DND-41 (cell line): ENCODE data around the gene EPB41L4A.

Source experiments
- ATAC-seq: fragments of 200-7000 bp; cut with Tn5 transposase; 3 replicates; pipeline ENCODE4 v1.9.1; 2021; ENCODE audit warnings: low read depth; ENCODE audit not compliant: insufficient read depth
- DNase-seq: peaks from one replicate; pipeline ENCODE4 v3.0.0-alpha.2; 2020
- H2AFZ ChIP-seq: 2 replicates; pipeline ENCODE4 v1.6.0; 2012; ENCODE audit warnings: low read depth, low read length
- H3K27ac ChIP-seq: 2 replicates; pipeline ENCODE4 v1.5.1; 2012; ENCODE audit warnings: low read length, inconsistent platforms
- H3K27me3 ChIP-seq: fragments of 200-600 bp; sonication (generic); 2 replicates; pipeline ENCODE4 v1.6.0; 2012; ENCODE audit warnings: low read length, mild to moderate bottlenecking, inconsistent platforms; ENCODE audit not compliant: insufficient read depth, poor library complexity
- H3K36me3 ChIP-seq: 2 replicates; pipeline ENCODE4 v1.5.1; 2012; ENCODE audit warnings: low read length, inconsistent platforms; ENCODE audit not compliant: insufficient read depth
- H3K4me1 ChIP-seq: 2 replicates; pipeline ENCODE4 v1.5.1; 2012; ENCODE audit warnings: mild to moderate bottlenecking, low read length; ENCODE audit not compliant: insufficient read depth
- H3K4me2 ChIP-seq: 2 replicates; pipeline ENCODE4 v1.6.0; 2012; ENCODE audit warnings: mild to moderate bottlenecking, moderate library complexity, low read length, inconsistent platforms; ENCODE audit not compliant: insufficient read depth
- H3K4me3 ChIP-seq, 2 experiments: fragments of 200-600 bp in 1 of 2; shearing (Covaris generic) in 1 of 2; 2 replicates each; pipeline ENCODE4 v1.5.1; 2012 to 2016; ENCODE audit warnings: inconsistent platforms in 2 of 2, low read length in 2 of 2, mild to moderate bottlenecking in 2 of 2, low read depth in 1 of 2, moderate library complexity in 1 of 2
- H3K79me2 ChIP-seq: 2 replicates; pipeline ENCODE4 v1.6.0; 2012; ENCODE audit warnings: low read length, inconsistent platforms; ENCODE audit not compliant: insufficient read depth
- H3K9ac ChIP-seq: 2 replicates; pipeline ENCODE4 v1.6.0; 2012; ENCODE audit warnings: low read depth, mild to moderate bottlenecking, inconsistent platforms, low read length, moderate library complexity
- H3K9me3 ChIP-seq: 2 replicates; pipeline ENCODE4 v1.5.1; 2012; ENCODE audit warnings: low read length, moderate library complexity, mild to moderate bottlenecking, inconsistent platforms; ENCODE audit not compliant: insufficient read depth, severe bottlenecking
- H4K20me1 ChIP-seq: 2 replicates; pipeline ENCODE4 v1.6.0; 2012; ENCODE audit warnings: low read length; ENCODE audit not compliant: insufficient read depth
- EZH2 ChIP-seq: IDR thresholded peaks from 3 replicates; pipeline ENCODE4 v1.6.1; 2012; ENCODE audit warnings: borderline replicate concordance, low read depth, mild to moderate bottlenecking, moderate library complexity, low read length, inconsistent platforms; ENCODE audit not compliant: severe bottlenecking
- TF ChIP-seq, protein P1 (sequence below): IDR thresholded peaks from 2 replicates; pipeline ENCODE4 v1.5.1; 2012; ENCODE audit warnings: borderline replicate concordance, low read length, moderate library complexity, mild to moderate bottlenecking; ENCODE audit not compliant: poor library complexity, severe bottlenecking; ENCODE audit errors: extremely low read depth

Gene EPB41L4A

DNA sequence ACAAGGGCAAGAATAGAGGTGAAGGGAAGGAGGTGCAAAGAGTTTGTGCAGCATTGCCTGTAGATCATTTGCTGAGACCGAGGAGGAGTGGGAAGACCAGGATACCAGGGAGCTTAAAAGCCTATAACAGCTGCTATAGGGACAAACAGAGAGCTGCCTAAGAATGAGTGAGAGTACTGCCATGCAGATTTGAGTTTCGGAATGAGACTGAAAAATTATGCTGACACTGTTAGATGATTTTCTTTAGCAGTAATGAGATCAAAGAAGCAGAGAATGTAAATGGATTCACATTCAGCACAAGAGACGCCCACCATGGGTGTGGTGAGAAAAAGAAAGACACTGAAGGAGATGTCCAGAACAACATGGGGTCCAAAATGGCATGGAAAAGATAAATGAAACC lies 69.7 kb downstream of the EPB41L4A start:
- ATAC-seq = no peak
- TF ChIP-seq EZH2 = no peak
- TF ChIP-seq, protein P1, sequence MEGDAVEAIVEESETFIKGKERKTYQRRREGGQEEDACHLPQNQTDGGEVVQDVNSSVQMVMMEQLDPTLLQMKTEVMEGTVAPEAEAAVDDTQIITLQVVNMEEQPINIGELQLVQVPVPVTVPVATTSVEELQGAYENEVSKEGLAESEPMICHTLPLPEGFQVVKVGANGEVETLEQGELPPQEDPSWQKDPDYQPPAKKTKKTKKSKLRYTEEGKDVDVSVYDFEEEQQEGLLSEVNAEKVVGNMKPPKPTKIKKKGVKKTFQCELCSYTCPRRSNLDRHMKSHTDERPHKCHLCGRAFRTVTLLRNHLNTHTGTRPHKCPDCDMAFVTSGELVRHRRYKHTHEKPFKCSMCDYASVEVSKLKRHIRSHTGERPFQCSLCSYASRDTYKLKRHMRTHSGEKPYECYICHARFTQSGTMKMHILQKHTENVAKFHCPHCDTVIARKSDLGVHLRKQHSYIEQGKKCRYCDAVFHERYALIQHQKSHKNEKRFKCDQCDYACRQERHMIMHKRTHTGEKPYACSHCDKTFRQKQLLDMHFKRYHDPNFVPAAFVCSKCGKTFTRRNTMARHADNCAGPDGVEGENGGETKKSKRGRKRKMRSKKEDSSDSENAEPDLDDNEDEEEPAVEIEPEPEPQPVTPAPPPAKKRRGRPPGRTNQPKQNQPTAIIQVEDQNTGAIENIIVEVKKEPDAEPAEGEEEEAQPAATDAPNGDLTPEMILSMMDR = no peak

DNA sequence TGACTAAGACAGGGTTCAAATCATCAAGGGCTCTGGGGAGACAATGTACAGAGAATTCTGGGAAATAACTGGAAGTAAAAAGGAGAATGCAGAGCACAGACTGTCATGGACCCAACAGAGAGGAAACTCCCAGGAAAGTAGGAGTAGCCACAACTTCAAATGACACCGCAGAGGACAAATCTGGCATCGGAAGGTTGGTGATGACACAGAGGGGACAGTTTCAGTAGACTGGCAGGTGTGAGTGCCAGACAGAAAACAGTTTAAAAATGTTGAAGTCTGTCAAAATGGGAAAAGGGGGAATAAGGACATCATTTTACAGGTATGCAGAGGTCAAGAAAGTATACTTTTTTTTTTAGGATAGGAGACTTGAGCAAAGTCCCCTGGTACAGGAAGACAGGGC lies 70.2 kb downstream of the EPB41L4A start:
- Histone ChIP-seq H3K4me1 (no peaks in the 10 kb centered on the region), H3K4me2 (no peak overlapping the region), H3K9ac (no peak overlapping the region), H3K27ac (no peak overlapping the region), H2AFZ (no peak overlapping the region), H3K4me3 (no peak overlapping the region), H3K79me2 (no peaks in the 10 kb centered on the region), H3K27me3 (peaks cover 3% of the 10 kb centered on the region), H4K20me1 (no peaks in the 10 kb centered on the region), H3K9me3 (no peaks in the 10 kb centered on the region), H3K36me3 (no peaks in the 10 kb centered on the region)
- DNase-seq (no peak), ATAC-seq (no peak)
- TF ChIP-seq, protein P1 = no peak
- TF ChIP-seq EZH2 = no peak

More for the DNA sequence above, 69.7 kb downstream of the EPB41L4A start:
- Histone ChIP-seq H3K27me3 (peaks cover 3% of the 10 kb centered on the region), H3K9ac (no peak overlapping the region), H3K9me3 (no peaks in the 10 kb centered on the region), H3K79me2 (no peaks in the 10 kb centered on the region), H3K27ac (no peak overlapping the region), H3K4me3 (no peak overlapping the region), H3K4me1 (no peaks in the 10 kb centered on the region), H4K20me1 (no peaks in the 10 kb centered on the region), H3K36me3 (no peaks in the 10 kb centered on the region), H2AFZ (no peak overlapping the region), H3K4me2 (no peak overlapping the region)
- no peak for DNase-seq

DNA sequence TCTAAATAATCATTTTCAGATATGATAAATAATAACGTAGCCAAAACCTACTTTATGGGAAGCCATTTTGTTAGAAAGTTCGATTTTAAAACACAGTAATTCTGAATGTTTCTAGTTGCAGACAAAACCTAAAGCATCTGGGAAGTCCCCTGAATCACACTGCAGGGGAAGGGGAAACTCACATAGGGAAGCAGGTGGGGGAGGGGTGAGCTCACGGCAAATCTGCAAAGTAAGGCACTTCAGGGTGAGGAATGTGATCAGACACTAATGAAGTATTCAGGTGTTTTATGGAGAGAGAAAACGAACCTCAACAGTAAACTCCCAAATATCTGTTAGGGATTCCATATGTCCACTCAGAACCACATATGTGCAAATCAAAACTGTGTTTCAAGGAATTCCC lies 70.7 kb downstream of the EPB41L4A start:
- DNase-seq (no peak), ATAC-seq (no peak)
- Histone ChIP-seq H4K20me1 (no peaks in the 10 kb centered on the region), H3K9me3 (no peaks in the 10 kb centered on the region), H3K36me3 (no peaks in the 10 kb centered on the region), H3K27ac (no peak overlapping the region), H3K4me3 (no peak overlapping the region), H3K4me1 (no peaks in the 10 kb centered on the region), H2AFZ (no peak overlapping the region), H3K9ac (no peak overlapping the region), H3K79me2 (no peaks in the 10 kb centered on the region), H3K4me2 (no peak overlapping the region), H3K27me3 (peaks cover 3% of the 10 kb centered on the region)
- TF ChIP-seq, protein P1 = no peak
- TF ChIP-seq EZH2 = no peak
